B cell (primary cell): ENCODE results near the gene SAMD1. TPM values are rescaled to one million over a fixed set of nuclear protein-coding genes. Genes with fewer than 3 reads are reported as not detected.

Source experiments
- ATAC-seq: fragments of 200-7000 bp; cut with Tn5 transposase; one replicate; pipeline ENCODE4 v1.10.0; 2021; ENCODE audit warnings: low read depth, mild to moderate bottlenecking, moderate number of reproducible peaks, moderate library complexity
- CTCF ChIA-PET: fragments of 350-600 bp; sonication (Branson Sonifier 250); formaldehyde crosslinking; loops from one replicate; lab custom pipeline; 2021; ENCODE audit warnings: antibody characterized with exemption, inconsistent platforms; lab: Charles Lee
- POLR2A ChIA-PET: fragments of 350-600 bp; sonication (Branson Sonifier 250); formaldehyde crosslinking; loops from one replicate; lab custom pipeline; 2021; ENCODE audit warnings: antibody characterized with exemption; lab: Charles Lee
- DNase-seq: peaks from one replicate; pipeline ENCODE4 v3.0.0; 2013
- H2AFZ ChIP-seq: 2 replicates; pipeline ENCODE4 v1.6.1; 2012; ENCODE audit warnings: mild to moderate bottlenecking, low read depth, low read length; ENCODE audit not compliant: insufficient read depth, poor library complexity, severe bottlenecking
- H3K27ac ChIP-seq, 2 donors: 1 replicate in 1 of 2; 2 replicates in 1 of 2; pipeline ENCODE4 v1.5.1; 2012 to 2013; ENCODE audit warnings: low read length in 2 of 2, mild to moderate bottlenecking in 2 of 2, moderate library complexity in 1 of 2
- H3K27me3 ChIP-seq, 4 experiments: fragments of 200-600 bp in 1 of 4; sonication (generic) in 1 of 4; replicated peaks in 1 of 4; 1 replicate in 2 of 4; 2 replicates in 2 of 4; pipeline versions ENCODE4 v1.6.1 to v1.7.0; 2013 to 2016; ENCODE audit warnings: low read length in 3 of 4, mild to moderate bottlenecking in 2 of 4, mixed read lengths in 1 of 4, moderate library complexity in 1 of 4; ENCODE audit not compliant: insufficient read depth in 4 of 4, control insufficient read depth in 3 of 4; ENCODE audit errors: control extremely low read depth in 1 of 4
- H3K36me3 ChIP-seq, 2 experiments: replicated peaks in 1 of 2; 1 replicate in 1 of 2; 2 replicates in 1 of 2; pipeline versions ENCODE4 v1.6.1 to v1.7.1; 2013; ENCODE audit warnings: low read length in 1 of 2; ENCODE audit not compliant: insufficient read depth in 2 of 2, control insufficient read depth in 1 of 2; ENCODE audit errors: control extremely low read depth in 1 of 2, extremely low read depth in 1 of 2
- H3K4me1 ChIP-seq, 2 donors: fragments of 200-600 bp in 1 of 2; sonication (generic) in 1 of 2; 1 replicate in 1 of 2; 2 replicates in 1 of 2; pipeline versions ENCODE4 v1.5.1 to v1.6.1; 2013 to 2017; ENCODE audit warnings: low read length in 2 of 2; ENCODE audit not compliant: control insufficient read depth in 2 of 2, insufficient read depth in 2 of 2
- H3K4me2 ChIP-seq: replicated peaks from 2 replicates; pipeline ENCODE3; 2012; ENCODE audit warnings: mild to moderate bottlenecking, low read depth, low read length; ENCODE audit not compliant: poor library complexity, severe bottlenecking
- H3K4me3 ChIP-seq, 5 experiments: fragments of 200-600 bp in 1 of 5; sonication (generic) in 1 of 5; 1 replicate in 3 of 5; 2 replicates in 2 of 5; pipeline versions ENCODE4 v1.5.1 to v1.7.0; 2011 to 2016; ENCODE audit warnings: low read length in 4 of 5, mild to moderate bottlenecking in 4 of 5, low read depth in 2 of 5, control low read depth in 1 of 5, moderate library complexity in 1 of 5; ENCODE audit not compliant: insufficient read depth in 1 of 5; ENCODE audit errors: control extremely low read depth in 1 of 5, extremely low read depth in 1 of 5
- H3K79me2 ChIP-seq: fragments of 200-600 bp; sonication (generic); one replicate; pipeline ENCODE4 v1.6.0; 2016; ENCODE audit warnings: low read length; ENCODE audit not compliant: control insufficient read depth, insufficient read depth
- H3K9ac ChIP-seq: fragments of 200-600 bp; sonication (generic); 2 replicates; pipeline ENCODE4 v1.6.1; 2017; ENCODE audit warnings: mild to moderate bottlenecking, low read length, moderate library complexity
- H3K9me3 ChIP-seq, 3 donors: one replicate each; pipeline versions ENCODE4 v1.6.1 to v1.7.1; 2013; ENCODE audit warnings: low read length in 2 of 3; ENCODE audit not compliant: control insufficient read depth in 2 of 3, insufficient read depth in 1 of 3; ENCODE audit errors: control extremely low read depth in 1 of 3
- H4K20me1 ChIP-seq: 2 replicates; pipeline ENCODE4 v1.6.0; 2012; ENCODE audit warnings: mild to moderate bottlenecking, low read length; ENCODE audit not compliant: insufficient read depth, control insufficient read depth, poor library complexity, severe bottlenecking
- H3K27ac Mint-ChIP-seq: one replicate; pipeline ENCODE4 v1.8.0; 2021; ENCODE audit warnings: mixed read lengths
- H3K27me3 Mint-ChIP-seq: one replicate; pipeline ENCODE4 v1.8.0; 2021; ENCODE audit warnings: mixed read lengths
- H3K4me1 Mint-ChIP-seq: one replicate; pipeline ENCODE4 v1.8.0; 2021; ENCODE audit warnings: mixed read lengths
- H3K4me3 Mint-ChIP-seq: one replicate; pipeline ENCODE4 v1.8.0; 2021; ENCODE audit warnings: mixed read lengths
- H3K9me3 Mint-ChIP-seq: one replicate; pipeline ENCODE4 v1.8.0; 2022; ENCODE audit warnings: mixed read lengths; ENCODE audit not compliant: insufficient read depth
- EZH2 ChIP-seq: IDR thresholded peaks from 2 replicates; pipeline ENCODE4 v1.6.1; 2012; ENCODE audit warnings: borderline replicate concordance, low read depth, mild to moderate bottlenecking, moderate library complexity, low read length; ENCODE audit not compliant: insufficient read depth, poor library complexity, severe bottlenecking
- WGBS: methylation state at CpG from one replicate; pipeline ENCODE4 v1.1.5; 2013; ENCODE audit warnings: missing lambda C conversion rate; ENCODE audit not compliant: insufficient coverage; 5-methylcytosine and 5-hydroxymethylcytosine counted together
- intact Hi-C: fragments of 100-400 bp; cut with micrococcal nuclease; formaldehyde crosslinking; loops from one replicate; pipeline ENCODE4 v1.10.0; 2022
- polyA plus RNA-seq: library from polyadenylated mRNA; depleted of rRNA; stranded (reverse); fragments of >200 nt; gene quantifications from 2 replicates; pipeline ENCODE4 v1.2.3, GENCODE V29; 2012
- total RNA-seq, 2 donors: library from RNA; stranded (reverse); fragments of 120-200 nt in 1 of 2; gene quantifications; 1 replicate in 1 of 2; 2 replicates in 1 of 2; pipeline versions ENCODE4 v1.2.3 to v1.2.4, GENCODE V29; 2013 to 2022
- TF ChIP-seq, protein P1 (sequence below): fragments of 200-600 bp; IDR thresholded peaks from one replicate; pipeline ENCODE4 v1.8.0; 2022; ENCODE audit warnings: antibody characterized with exemption, mild to moderate bottlenecking

Gene SAMD1
- total and polyA plus RNA-seq, 2 donors (not counting 1 experiment from before 2014, with no cell fraction given), result 17.4 to 39.2 TPM

- Mint-ChIP-seq H3K4me3 (peak overlapping the region; percentile 100), H3K27me3 (no peaks in the 10 kb centered on the region), H3K27ac (peak overlapping the region; percentile 99), H3K9me3 (peaks cover 8% of the 10 kb centered on the region), H3K4me1 (peaks cover 15% of the 10 kb centered on the region)
- Histone ChIP-seq H3K36me3 (no peaks in the 10 kb centered on the region), H3K27ac (peak overlapping the region; percentile 69 to 87), H2AFZ (peak overlapping the region; percentile 90), H3K79me2 (no peaks in the 10 kb centered on the region), H4K20me1 (peaks cover 11% of the 10 kb centered on the region), H3K4me3 (peak overlapping the region; percentile 81 to 89 (median 82)), H3K27me3 (no peaks in the 10 kb centered on the region), H3K9ac (peak overlapping the region; percentile 81), H3K4me1 (peaks cover 11 to 18% of the 10 kb centered on the region in 2 donors), H3K9me3 (peaks cover 2 to 9% (median 8%) of the 10 kb centered on the region in 3 donors), H3K4me2 (peak overlapping the region; percentile 94)
- intact Hi-C loops, result loop anchor here (1.0 to 10.0 kb wide), 5 partner anchors 10 to 816 kb away; partner anchors contain the start of genes ASF1B and PRKACA
- 0% methylated on average over 47 of the region's 72 CpGs for whole genome bisulfite sequencing
- DNase-seq (peak; percentile 89), ATAC-seq (peak; percentile 72)
- POLR2A ChIA-PET, result interaction anchor here (0.6 to 1.5 kb wide), 4 partner anchors 9 to 349 kb away, joined by 4 to 6 read pairs (median 5); partner anchors contain the start of genes ASF1B and PRKACA
- CTCF ChIA-PET, result interaction anchor here (0.6 to 1.6 kb wide), 6 partner anchors 10 to 1157 kb away, joined by 3 to 13 read pairs (median 4); partner anchors contain the start of gene ASF1B
- TF ChIP-seq, protein P1, sequence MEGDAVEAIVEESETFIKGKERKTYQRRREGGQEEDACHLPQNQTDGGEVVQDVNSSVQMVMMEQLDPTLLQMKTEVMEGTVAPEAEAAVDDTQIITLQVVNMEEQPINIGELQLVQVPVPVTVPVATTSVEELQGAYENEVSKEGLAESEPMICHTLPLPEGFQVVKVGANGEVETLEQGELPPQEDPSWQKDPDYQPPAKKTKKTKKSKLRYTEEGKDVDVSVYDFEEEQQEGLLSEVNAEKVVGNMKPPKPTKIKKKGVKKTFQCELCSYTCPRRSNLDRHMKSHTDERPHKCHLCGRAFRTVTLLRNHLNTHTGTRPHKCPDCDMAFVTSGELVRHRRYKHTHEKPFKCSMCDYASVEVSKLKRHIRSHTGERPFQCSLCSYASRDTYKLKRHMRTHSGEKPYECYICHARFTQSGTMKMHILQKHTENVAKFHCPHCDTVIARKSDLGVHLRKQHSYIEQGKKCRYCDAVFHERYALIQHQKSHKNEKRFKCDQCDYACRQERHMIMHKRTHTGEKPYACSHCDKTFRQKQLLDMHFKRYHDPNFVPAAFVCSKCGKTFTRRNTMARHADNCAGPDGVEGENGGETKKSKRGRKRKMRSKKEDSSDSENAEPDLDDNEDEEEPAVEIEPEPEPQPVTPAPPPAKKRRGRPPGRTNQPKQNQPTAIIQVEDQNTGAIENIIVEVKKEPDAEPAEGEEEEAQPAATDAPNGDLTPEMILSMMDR, result peak; percentile 21
- no peak for TF ChIP-seq EZH2
Measured at GRCh38 chr19:14091081-14091812, 696 bp upstream of the SAMD1 start.
